ENCODE measurements around the gene ALDH8A1. TPM values are rescaled to one million over a fixed set of nuclear protein-coding genes. Genes with fewer than 3 reads are reported as not detected.
A peak's percentile ranks its signal among the peaks of the same experiment; 100 is the strongest.
"Not testable (repeated sequence)": the region's sequence is repeated elsewhere in the genome, so short reads cannot be mapped to it uniquely, and the experiment has no call there.

ALDH8A1 gene
- total RNA-seq, 1 donor from 2014 or later, result 0.20 TPM

DNA sequence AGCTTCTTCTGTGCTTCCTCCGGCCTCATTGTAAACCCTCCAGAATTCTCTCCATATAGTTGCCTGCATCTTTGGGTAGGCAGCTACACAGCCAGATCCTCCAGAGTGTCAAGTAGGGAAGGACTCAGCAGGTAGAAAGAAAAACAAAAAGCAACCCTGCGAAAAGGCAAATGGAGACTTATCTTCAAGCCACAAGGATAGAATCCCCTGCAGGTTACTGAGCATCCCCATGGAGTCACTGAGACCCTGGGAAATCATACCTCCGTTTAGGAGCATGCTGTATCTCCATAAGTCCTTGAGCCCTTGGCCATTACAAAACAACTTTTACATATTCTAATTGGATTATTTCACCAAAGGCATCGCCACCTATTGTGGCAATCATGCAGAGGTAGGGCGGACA lies 28.6 kb downstream of the ALDH8A1 start:
- intact Hi-C loops (cut with micrococcal nuclease), result no loop called here
- no peak for ATAC-seq
- DNase-seq, result no peak

GRCh38 chr6:134920422-134920821 lies 29.5 kb downstream of the ALDH8A1 start:
- DNase-seq, result no peak
- intact Hi-C loops (cut with micrococcal nuclease), result no loop called here
- ATAC-seq, result no peak

DNA sequence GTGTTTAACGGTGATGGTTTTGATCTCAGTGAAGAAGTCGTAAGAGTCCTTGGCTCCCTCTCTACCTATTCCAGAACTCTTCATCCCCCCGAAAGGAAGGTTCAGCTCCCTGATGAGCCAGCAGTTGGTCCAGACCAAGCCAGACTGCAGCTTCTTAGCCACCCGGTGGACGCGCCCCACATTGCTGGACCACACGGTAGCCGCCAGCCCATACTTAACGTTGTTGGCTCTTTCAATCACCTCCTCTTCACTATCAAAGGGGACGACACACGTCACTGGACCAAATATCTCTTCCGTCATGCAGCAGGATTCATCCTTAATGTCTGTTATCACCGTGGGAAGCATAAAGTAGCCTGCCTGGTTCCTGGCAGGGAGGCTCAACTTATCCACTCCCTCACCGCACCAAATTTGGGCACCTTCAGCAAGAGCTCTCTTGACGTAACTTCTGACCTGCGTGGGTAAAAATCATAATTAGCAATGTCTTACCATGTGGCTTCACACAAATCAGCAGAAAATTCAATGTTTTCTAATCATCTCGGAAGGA lies 31.4 kb downstream of the ALDH8A1 start:
- intact Hi-C loops (cut with micrococcal nuclease), result no loop called here
- ATAC-seq (no peak), DNase-seq (no peak)

DNA sequence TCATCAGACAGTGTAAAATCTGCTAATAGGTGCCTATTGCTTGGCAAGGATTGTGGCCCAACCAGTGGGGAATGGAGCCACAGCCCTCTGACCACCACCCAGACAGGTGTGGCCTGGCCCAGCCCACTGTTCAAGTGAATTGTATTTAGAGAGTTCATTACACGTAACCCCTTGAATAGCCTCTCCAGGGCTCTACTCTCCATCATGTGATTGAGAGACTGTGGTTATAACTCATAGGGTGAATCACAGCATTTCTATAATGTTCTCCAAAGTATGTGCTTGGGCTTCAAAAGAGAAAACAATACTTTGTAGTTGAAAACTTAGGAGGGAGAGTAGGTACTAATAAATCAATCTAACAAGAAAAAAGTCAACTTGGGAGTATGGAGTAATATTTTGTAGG lies 38.4 kb downstream of the ALDH8A1 start:
- intact Hi-C loops (cut with micrococcal nuclease), result no loop called here
- DNase-seq (no peak), ATAC-seq (no peak)

- ATAC-seq (no peak), DNase-seq (no peak)
- intact Hi-C loops (cut with micrococcal nuclease), result no loop called here
Observed at GRCh38 chr6:134910593-134910935, 39.3 kb downstream of the ALDH8A1 start.

DNA sequence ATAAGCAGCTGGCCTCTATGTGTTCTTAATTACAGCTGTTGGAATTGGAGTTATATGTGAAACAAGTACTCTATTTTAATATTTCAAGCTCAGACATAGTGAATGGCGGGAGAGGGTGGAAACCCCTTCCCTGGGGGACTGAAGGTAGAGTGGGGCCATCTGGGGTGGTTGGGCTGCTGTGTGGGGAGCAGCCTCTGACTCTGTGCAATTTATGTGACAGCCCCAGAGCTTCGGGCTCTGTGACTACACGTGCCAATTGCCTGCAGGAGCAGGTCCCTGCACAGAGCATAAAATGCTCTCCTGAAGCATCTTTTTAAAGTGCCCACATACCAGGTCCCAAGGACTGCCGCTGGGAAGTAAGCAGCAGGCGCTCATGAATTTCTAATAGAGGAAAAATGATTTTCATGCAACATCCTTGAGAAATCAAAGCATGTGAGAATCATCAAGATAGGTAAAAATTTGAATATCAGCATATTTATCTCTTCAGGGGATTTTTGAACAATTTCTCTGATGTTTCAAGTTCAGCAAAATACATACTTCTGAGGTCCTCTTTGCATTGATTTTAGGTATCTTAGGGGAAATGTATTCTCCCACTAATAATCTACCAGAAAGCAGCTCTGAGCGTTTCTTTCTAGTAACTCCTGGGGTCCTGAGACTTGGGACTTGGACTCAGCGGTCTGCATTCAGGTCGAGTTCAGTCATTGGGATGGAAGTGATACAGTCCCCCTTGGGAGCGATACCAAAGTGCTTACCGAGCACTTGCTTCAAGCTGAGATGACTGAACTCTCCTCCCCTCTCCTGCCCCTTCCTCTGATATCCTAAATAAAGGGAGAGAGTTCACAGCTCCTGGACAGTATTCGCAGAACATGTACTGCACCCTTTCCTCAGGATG lies 40.0 kb downstream of the ALDH8A1 start:
- intact Hi-C loops (cut with micrococcal nuclease), result no loop called here
- no peak for ATAC-seq
- no peak for DNase-seq

DNA sequence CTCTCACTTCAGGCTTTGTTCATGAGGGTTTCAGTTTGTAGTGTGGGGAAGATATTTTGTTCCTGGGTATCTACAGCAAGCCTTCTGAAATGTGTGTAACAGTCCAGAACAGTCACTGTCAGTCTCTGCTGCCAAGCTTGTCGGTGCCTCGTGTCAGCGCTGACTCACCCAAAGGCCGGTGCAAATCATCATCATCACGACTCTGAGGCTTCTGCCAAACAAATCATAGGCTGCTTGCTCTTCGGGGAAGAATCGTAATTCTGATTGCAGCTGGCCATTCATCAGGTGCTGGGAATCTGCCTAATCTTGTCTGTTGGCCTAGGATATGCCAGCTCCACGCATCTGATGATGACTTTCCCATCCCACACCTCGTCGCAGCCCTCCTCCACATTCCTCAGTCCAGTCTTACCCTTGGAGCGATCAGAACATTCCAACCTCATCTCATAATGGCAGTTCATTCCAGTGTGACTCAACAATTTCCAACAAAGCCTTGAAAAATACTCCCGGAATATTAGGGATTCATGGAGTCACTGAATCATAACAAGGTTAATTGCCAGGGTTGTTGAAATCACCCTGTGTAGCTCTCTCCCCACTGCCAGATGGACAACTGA lies 40.9 kb downstream of the ALDH8A1 start:
- intact Hi-C loops (cut with micrococcal nuclease), result no loop called here
- DNase-seq (peak; percentile 71), ATAC-seq (peak; percentile 95)

- intact Hi-C loops (cut with micrococcal nuclease); DNase-seq; ATAC-seq: not testable (repeated sequence)
Observed at GRCh38 chr6:134904731-134905130, 45.2 kb downstream of the ALDH8A1 start.

GRCh38 chr6:134903448-134903847 lies 46.5 kb downstream of the ALDH8A1 start:
- no peak for DNase-seq
- ATAC-seq, result peak; percentile 21
- intact Hi-C loops (cut with micrococcal nuclease), result no loop called here

DNA sequence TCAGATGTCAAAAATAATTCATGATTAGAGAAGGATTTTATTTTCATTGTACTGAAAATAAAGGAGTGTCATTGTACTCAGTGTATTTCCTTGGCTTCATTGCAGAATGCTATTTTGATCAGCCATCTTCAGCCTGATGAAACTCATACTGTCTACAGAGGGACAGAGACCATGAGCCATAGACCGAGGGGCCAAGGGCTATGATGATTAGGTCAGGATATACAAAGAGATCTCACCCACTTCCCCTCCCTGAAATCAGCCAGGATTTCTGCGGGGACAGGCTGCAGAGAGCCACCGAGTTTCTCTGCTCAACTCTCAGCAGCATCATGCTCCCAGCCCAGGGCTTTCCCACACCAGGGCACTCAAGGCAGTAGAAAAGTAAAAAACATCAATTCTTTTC lies 47.0 kb downstream of the ALDH8A1 start:
- ATAC-seq, result no peak
- intact Hi-C loops (cut with micrococcal nuclease), result no loop called here
- no peak for DNase-seq

- DNase-seq (no peak), ATAC-seq (peak; percentile 26)
Observed at GRCh38 chr6:134902074-134902861, 47.6 kb downstream of the ALDH8A1 start.

GRCh38 chr6:134898575-134898974 lies 51.3 kb downstream of the ALDH8A1 start:
- intact Hi-C loops (cut with micrococcal nuclease), result no loop called here
- DNase-seq (no peak), ATAC-seq (no peak)

More at GRCh38 chr6:134902074-134902861, 47.6 kb downstream of the ALDH8A1 start:
- intact Hi-C loops (cut with micrococcal nuclease), result no loop called here

DNA sequence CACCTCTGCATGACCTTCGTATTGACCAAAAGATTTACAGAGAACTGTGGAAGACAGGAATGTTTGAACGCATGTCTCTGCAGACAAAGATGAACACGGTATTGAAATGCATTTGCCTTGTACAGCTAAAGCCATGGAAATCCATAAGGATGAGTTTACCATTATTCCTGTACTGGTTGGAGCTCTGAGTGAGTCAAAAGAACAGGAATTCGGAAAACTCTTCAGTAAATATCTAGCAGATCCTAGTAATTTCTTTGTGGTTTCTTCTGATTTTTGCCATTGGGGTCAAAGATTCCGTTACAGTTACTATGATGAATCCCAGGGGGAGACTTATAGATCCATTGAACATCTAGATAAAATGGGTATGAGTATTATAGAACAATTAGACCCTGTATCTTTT lies 51.7 kb downstream of the ALDH8A1 start:
- ATAC-seq; DNase-seq; intact Hi-C loops (cut with micrococcal nuclease): not testable (repeated sequence)

GRCh38 chr6:134896910-134897309 lies 53.0 kb downstream of the ALDH8A1 start:
- DNase-seq, result no peak
- intact Hi-C loops (cut with micrococcal nuclease), result no loop called here
- ATAC-seq, result no peak

DNA sequence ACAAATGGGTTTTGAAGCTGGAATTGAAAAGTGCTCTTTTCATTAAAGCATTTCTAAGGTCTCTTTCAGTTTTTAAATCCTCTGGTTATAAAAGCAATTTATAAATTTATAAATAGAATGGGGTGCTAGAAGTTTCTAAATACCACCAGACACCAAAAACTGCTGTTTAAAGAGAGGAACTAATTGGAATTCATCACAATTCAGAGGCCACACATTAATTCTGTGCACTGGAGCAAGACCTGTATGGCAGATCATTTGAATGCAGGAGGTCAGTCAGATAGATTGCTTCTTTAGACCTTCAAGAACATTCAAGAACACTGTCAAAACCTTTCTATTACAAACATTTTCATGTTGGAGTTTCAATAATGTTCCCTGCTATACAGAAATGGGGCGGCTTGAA lies 55.1 kb downstream of the ALDH8A1 start:
- DNase-seq (no peak), ATAC-seq (no peak)
- intact Hi-C loops (cut with micrococcal nuclease), result no loop called here

DNA sequence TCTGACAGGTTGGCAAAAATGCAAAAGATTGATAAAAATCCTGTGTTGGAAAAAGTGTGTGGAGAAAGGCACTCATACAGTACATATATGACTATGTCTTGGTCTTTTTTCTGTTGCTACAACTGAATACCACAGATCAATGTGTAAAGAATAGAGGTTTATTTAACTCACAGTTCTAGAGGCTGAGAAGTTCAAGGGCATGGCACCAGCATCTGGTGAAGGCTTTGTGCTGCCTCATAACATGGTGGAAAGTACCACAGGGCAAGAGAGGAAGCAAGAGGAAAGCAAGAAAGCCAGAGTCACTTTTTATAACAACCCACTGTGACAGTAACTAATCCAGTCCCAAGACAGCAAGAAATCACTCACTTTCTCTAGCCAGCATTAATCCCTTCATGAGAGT lies 57.5 kb downstream of the ALDH8A1 start:
- intact Hi-C loops (cut with micrococcal nuclease), result no loop called here
- no peak for ATAC-seq

DNA sequence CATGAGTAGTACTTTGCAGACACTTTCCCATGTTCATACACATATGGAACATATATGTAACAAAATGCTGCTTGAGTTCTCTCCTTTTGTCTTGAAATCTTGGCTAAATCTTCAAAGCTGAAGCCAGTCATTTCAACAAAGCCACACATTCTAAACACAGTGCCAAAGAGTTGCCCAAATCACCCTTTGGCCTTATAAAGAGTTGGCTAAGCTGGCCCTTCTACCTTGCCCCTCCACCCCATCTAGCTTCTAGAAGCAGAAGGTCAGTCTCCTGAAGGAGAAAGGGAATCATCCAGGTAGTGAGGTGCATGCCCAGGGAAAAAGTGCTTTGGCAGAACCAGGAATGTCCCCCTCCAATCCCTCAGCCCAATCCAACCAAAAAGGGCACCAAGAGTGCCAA lies 58.3 kb downstream of the ALDH8A1 start:
- no peak for ATAC-seq
- intact Hi-C loops (cut with micrococcal nuclease), result no loop called here
- DNase-seq, result no peak

More for the DNA sequence above, 57.5 kb downstream of the ALDH8A1 start:
- DNase-seq, result no peak

GRCh38 chr6:134888316-134888715 lies 61.6 kb downstream of the ALDH8A1 start:
- no peak for DNase-seq
- no peak for ATAC-seq
- intact Hi-C loops (cut with micrococcal nuclease), result no loop called here

GRCh38 chr6:134884752-134885151 lies 65.1 kb downstream of the ALDH8A1 start:
- ATAC-seq (no peak), DNase-seq (no peak)
- intact Hi-C loops (cut with micrococcal nuclease), result loop anchor here (5.0 kb wide), 2 partner anchors 57 to 727 kb away; no protein-coding TSS in a partner anchor

- ATAC-seq, result no peak
- intact Hi-C loops (cut with micrococcal nuclease), result loop anchor here (5.0 kb wide), 2 partner anchors 56 to 726 kb away; no protein-coding TSS in a partner anchor
- no peak for DNase-seq
Observed at GRCh38 chr6:134883314-134883713, 66.6 kb downstream of the ALDH8A1 start.
